H9 (cell line): Measurements from ENCODE around the gene TTC33. TPM values are rescaled to one million over a fixed set of nuclear protein-coding genes. Genes with fewer than 3 reads are reported as not detected.

ENCODE experiments used
- DNase-seq: peaks from one replicate; pipeline ENCODE4 v3.0.0-alpha.2; 2017
- H2AFZ ChIP-seq: one replicate; pipeline ENCODE4 v1.6.1; 2013; ENCODE audit warnings: mild to moderate bottlenecking, low read length, control low read depth, moderate library complexity
- H2AK5ac ChIP-seq: 2 replicates; pipeline ENCODE4 v1.6.1; 2013; ENCODE audit warnings: low read length, control low read depth, mixed read lengths; ENCODE audit not compliant: insufficient read length
- H2BK120ac ChIP-seq: one replicate; pipeline ENCODE4 v1.6.1; 2013; ENCODE audit warnings: low read depth, mild to moderate bottlenecking, low read length, control low read depth, inconsistent platforms; ENCODE audit not compliant: poor library complexity, severe bottlenecking
- H2BK12ac ChIP-seq: 2 replicates; pipeline ENCODE4 v1.6.1; 2013; ENCODE audit warnings: low read length, control low read depth, mixed read lengths, low read depth; ENCODE audit not compliant: insufficient read length
- H2BK15ac ChIP-seq: 2 replicates; pipeline ENCODE4 v1.6.1; 2013; ENCODE audit warnings: low read depth, low read length, control low read depth
- H2BK20ac ChIP-seq: one replicate; pipeline ENCODE4 v1.6.1; 2013; ENCODE audit warnings: low read depth, mild to moderate bottlenecking, low read length, control low read depth, inconsistent platforms; ENCODE audit not compliant: poor library complexity, severe bottlenecking
- H2BK5ac ChIP-seq: 2 replicates; pipeline ENCODE4 v1.6.1; 2013; ENCODE audit warnings: low read length, control low read depth, mixed read lengths; ENCODE audit not compliant: insufficient read length
- H3K14ac ChIP-seq: 2 replicates; pipeline ENCODE4 v1.6.1; 2013; ENCODE audit warnings: low read length, control low read depth; ENCODE audit not compliant: insufficient read depth
- H3K18ac ChIP-seq: 2 replicates; pipeline ENCODE4 v1.6.1; 2013; ENCODE audit warnings: low read depth, mild to moderate bottlenecking, mixed read lengths, low read length, control low read depth; ENCODE audit not compliant: insufficient read length
- H3K23ac ChIP-seq: 2 replicates; pipeline ENCODE4 v1.6.1; 2013; ENCODE audit warnings: low read length, control low read depth, mixed read lengths, low read depth; ENCODE audit not compliant: insufficient read length
- H3K23me2 ChIP-seq: 2 replicates; pipeline ENCODE4 v1.6.1; 2013; ENCODE audit warnings: low read depth, mild to moderate bottlenecking, mixed read lengths, low read length, control low read depth; ENCODE audit not compliant: insufficient read length, poor library complexity, severe bottlenecking
- H3K27ac ChIP-seq: 2 replicates; pipeline ENCODE4 v1.5.1; 2013; ENCODE audit warnings: low read length, control low read depth, mixed read lengths, low read depth; ENCODE audit not compliant: insufficient read length
- H3K27me3 ChIP-seq: 2 replicates; pipeline ENCODE4 v1.6.1; 2013; ENCODE audit warnings: low read length, control low read depth, inconsistent platforms; ENCODE audit not compliant: insufficient read depth
- H3K4ac ChIP-seq: 2 replicates; pipeline ENCODE4 v1.6.1; 2013; ENCODE audit warnings: low read depth, mild to moderate bottlenecking, control low read depth, inconsistent platforms, low read length, moderate library complexity
- H3K4me1 ChIP-seq: 2 replicates; pipeline ENCODE4 v1.6.1; 2013; ENCODE audit warnings: low read length, control low read depth, inconsistent platforms; ENCODE audit not compliant: insufficient read depth
- H3K4me2 ChIP-seq: 2 replicates; pipeline ENCODE4 v1.6.1; 2013; ENCODE audit warnings: low read length, control low read depth, mixed read lengths; ENCODE audit not compliant: insufficient read length, insufficient read depth
- H3K56ac ChIP-seq: 2 replicates; pipeline ENCODE4 v1.6.1; 2013; ENCODE audit warnings: low read depth, mild to moderate bottlenecking, mixed read lengths, low read length, control low read depth; ENCODE audit not compliant: insufficient read length
- H3K79me1 ChIP-seq: 2 replicates; pipeline ENCODE4 v1.6.1; 2013; ENCODE audit warnings: low read depth, mild to moderate bottlenecking, moderate library complexity, low read length, control low read depth, inconsistent platforms; ENCODE audit not compliant: insufficient read depth, poor library complexity, severe bottlenecking
- H3K79me2 ChIP-seq: 2 replicates; pipeline ENCODE4 v1.6.1; 2013; ENCODE audit warnings: low read length, control low read depth, inconsistent platforms; ENCODE audit not compliant: insufficient read depth
- H3K9ac ChIP-seq: 2 replicates; pipeline ENCODE4 v1.6.1; 2013; ENCODE audit warnings: low read length, control low read depth, mixed read lengths; ENCODE audit not compliant: insufficient read length; ENCODE audit errors: extremely low read depth
- H3K9me3 ChIP-seq: one replicate; pipeline ENCODE4 v1.6.1; 2013; ENCODE audit warnings: low read depth, low read length, inconsistent platforms; ENCODE audit not compliant: control insufficient read depth
- H3T11ph ChIP-seq: one replicate; pipeline ENCODE4 v1.6.1; 2013; ENCODE audit warnings: mild to moderate bottlenecking, low read length, control low read depth, inconsistent platforms
- H4K20me1 ChIP-seq: one replicate; pipeline ENCODE4 v1.6.1; 2013; ENCODE audit not compliant: control insufficient read depth, insufficient read length, insufficient read depth
- H4K5ac ChIP-seq: 2 replicates; pipeline ENCODE4 v1.6.1; 2013; ENCODE audit warnings: low read depth, mild to moderate bottlenecking, mixed read lengths, low read length, control low read depth; ENCODE audit not compliant: insufficient read length
- H4K8ac ChIP-seq: replicated peaks from 2 replicates; pipeline ENCODE4 v1.6.1; 2013; ENCODE audit warnings: low read length, control low read depth, mixed read lengths, low read depth; ENCODE audit not compliant: insufficient read length
- H4K91ac ChIP-seq: 2 replicates; pipeline ENCODE4 v1.6.1; 2013; ENCODE audit warnings: low read depth, mild to moderate bottlenecking, moderate library complexity, mixed read lengths, low read length, control low read depth; ENCODE audit not compliant: insufficient read length
- H3K27ac Mint-ChIP-seq, 3 experiments: 2 replicates in 2 of 3; 3 replicates in 1 of 3; pipeline ENCODE4 v1.8.0; 2020 to 2021; ENCODE audit warnings: mixed read lengths in 3 of 3, mild to moderate bottlenecking in 1 of 3, moderate library complexity in 1 of 3
- H3K27me3 Mint-ChIP-seq: 2 replicates; pipeline ENCODE4 v1.8.0; 2021; ENCODE audit warnings: low read depth, mild to moderate bottlenecking, moderate library complexity, mixed read lengths
- H3K36me3 Mint-ChIP-seq, 3 experiments: 2 replicates in 2 of 3; 3 replicates in 1 of 3; pipeline ENCODE4 v1.8.0; 2020 to 2021; ENCODE audit warnings: low read depth in 3 of 3, mixed read lengths in 3 of 3; ENCODE audit not compliant: insufficient read depth in 1 of 3
- H3K4me1 Mint-ChIP-seq, 2 experiments: 2 replicates each; pipeline ENCODE4 v1.8.0; 2020; ENCODE audit warnings: mixed read lengths in 2 of 2
- H3K4me3 Mint-ChIP-seq, 2 experiments: 2 replicates in 1 of 2; 3 replicates in 1 of 2; pipeline ENCODE4 v1.8.0; 2020 to 2021; ENCODE audit warnings: mild to moderate bottlenecking in 2 of 2, mixed read lengths in 2 of 2, moderate library complexity in 1 of 2
- H3K9me3 Mint-ChIP-seq, 2 experiments: 2 replicates in 1 of 2; 3 replicates in 1 of 2; pipeline ENCODE4 v1.8.0; 2020; ENCODE audit warnings: mild to moderate bottlenecking in 2 of 2, mixed read lengths in 2 of 2, moderate library complexity in 1 of 2
- WGBS: extraction: QIAGEN DNeasy Blood & Tissue Kit; methylation state at CpG from one replicate; pipeline ENCODE4 v1.1.7; 2013; ENCODE audit warnings: missing lambda C conversion rate, low lambda C conversion rate, mixed read lengths; ENCODE audit not compliant: insufficient read length; ENCODE audit errors: extremely low coverage; 5-methylcytosine and 5-hydroxymethylcytosine counted together
- total RNA-seq: library from RNA; stranded (reverse); gene quantifications from 2 replicates; pipeline ENCODE4 v1.2.1, GENCODE V29; 2021
- TF ChIP-seq, protein P1 (sequence below): fragments of 200-600 bp; sonication (generic); conservative IDR thresholded peaks from 3 replicates; pipeline ENCODE4 v1.8.0; 2021; ENCODE audit warnings: antibody characterized with exemption, mild to moderate bottlenecking

TTC33 gene
- total RNA-seq, 1 experiment from 2014 or later, result 7.3 TPM

DNA sequence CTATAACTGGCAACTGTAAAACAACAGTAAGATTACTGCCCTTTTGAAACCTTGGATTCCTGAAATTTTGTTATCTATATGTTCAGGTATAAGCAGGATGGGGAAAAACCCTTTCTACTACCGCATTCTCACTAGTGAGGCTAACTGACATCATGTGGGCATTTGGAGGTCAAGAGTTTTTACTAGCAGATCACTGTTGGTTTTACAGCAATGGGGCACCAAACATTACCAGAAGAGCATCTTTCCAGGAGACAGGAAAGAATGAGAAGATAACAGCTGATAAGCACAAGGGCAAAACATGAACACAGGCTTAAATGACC, 20.9 kb upstream of the TTC33 start:
- H3K14ac ChIP-seq, result no peak overlapping the region
- H4K5ac ChIP-seq, result no peak overlapping the region
- H3K27me3 ChIP-seq, result no peaks in the 10 kb centered on the region
- no peak overlapping the region for H2BK120ac ChIP-seq
- H3K27ac ChIP-seq, result no peak overlapping the region
- no peak overlapping the region for H3K18ac ChIP-seq
- no peak overlapping the region for H3T11ph ChIP-seq
- H2AK5ac ChIP-seq, result no peak overlapping the region
- no peaks in the 10 kb centered on the region for H3K4me1 Mint-ChIP-seq
- no peaks in the 10 kb centered on the region for H3K27me3 Mint-ChIP-seq
- H2BK12ac ChIP-seq, result no peak overlapping the region
- H3K36me3 Mint-ChIP-seq, result peaks cover 9 to 35% (median 25%) of the 10 kb centered on the region in 3 experiments; a peak in 6 of 7 replicates
- peaks cover 9% of the 10 kb centered on the region; the same call in 1 of the 2 replicates for H3K79me2 ChIP-seq
- TF ChIP-seq, protein P1, sequence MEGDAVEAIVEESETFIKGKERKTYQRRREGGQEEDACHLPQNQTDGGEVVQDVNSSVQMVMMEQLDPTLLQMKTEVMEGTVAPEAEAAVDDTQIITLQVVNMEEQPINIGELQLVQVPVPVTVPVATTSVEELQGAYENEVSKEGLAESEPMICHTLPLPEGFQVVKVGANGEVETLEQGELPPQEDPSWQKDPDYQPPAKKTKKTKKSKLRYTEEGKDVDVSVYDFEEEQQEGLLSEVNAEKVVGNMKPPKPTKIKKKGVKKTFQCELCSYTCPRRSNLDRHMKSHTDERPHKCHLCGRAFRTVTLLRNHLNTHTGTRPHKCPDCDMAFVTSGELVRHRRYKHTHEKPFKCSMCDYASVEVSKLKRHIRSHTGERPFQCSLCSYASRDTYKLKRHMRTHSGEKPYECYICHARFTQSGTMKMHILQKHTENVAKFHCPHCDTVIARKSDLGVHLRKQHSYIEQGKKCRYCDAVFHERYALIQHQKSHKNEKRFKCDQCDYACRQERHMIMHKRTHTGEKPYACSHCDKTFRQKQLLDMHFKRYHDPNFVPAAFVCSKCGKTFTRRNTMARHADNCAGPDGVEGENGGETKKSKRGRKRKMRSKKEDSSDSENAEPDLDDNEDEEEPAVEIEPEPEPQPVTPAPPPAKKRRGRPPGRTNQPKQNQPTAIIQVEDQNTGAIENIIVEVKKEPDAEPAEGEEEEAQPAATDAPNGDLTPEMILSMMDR, result no peak
- no peak overlapping the region; the same call in 1 of the 2 replicates for H2BK15ac ChIP-seq
- no peaks in the 10 kb centered on the region for H4K20me1 ChIP-seq
- H3K56ac ChIP-seq, result no peak overlapping the region
- H4K91ac ChIP-seq, result no peak overlapping the region
- H3K79me1 ChIP-seq, result no peaks in the 10 kb centered on the region
- no peak overlapping the region for H3K4me3 Mint-ChIP-seq
- no peak overlapping the region for H2AFZ ChIP-seq
- no peaks in the 10 kb centered on the region for H3K23me2 ChIP-seq
- no peak overlapping the region for H3K27ac Mint-ChIP-seq
- H3K4me2 ChIP-seq, result no peak overlapping the region
- no peaks in the 10 kb centered on the region for H3K9me3 ChIP-seq
- no peak overlapping the region for H3K4ac ChIP-seq
- H3K4me1 ChIP-seq, result no peaks in the 10 kb centered on the region
- H4K8ac ChIP-seq, result no peak overlapping the region
- WGBS, result no CpG with 5 or more reads among the region's 1 CpG
- no peak overlapping the region for H2BK20ac ChIP-seq
- H2BK5ac ChIP-seq, result no peak overlapping the region
- no peak for DNase-seq
- no peak overlapping the region for H3K9ac ChIP-seq
- H3K23ac ChIP-seq, result no peak overlapping the region
- H3K9me3 Mint-ChIP-seq, result no peaks in the 10 kb centered on the region
